Measurements from ENCODE around the gene LRP4.
"Not testable (repeated sequence)": the region's sequence is repeated elsewhere in the genome, so short reads cannot be mapped to it uniquely, and the experiment has no call there.

Gene LRP4

GRCh38 chr11:46944356-46945075 lies 26.2 kb upstream of the LRP4 start:
- no peak for TF ChIP-seq CTCF (IDR thresholded peaks at IDR 0.05; ENCODE audit: low read depth, low read length)
- no peak for DNase-seq (ENCODE audit: low read depth in 2 of 2)

GRCh38 chr11:46942172-46942571 lies 23.8 kb upstream of the LRP4 start:
- TF ChIP-seq CTCF (IDR thresholded peaks at IDR 0.05; ENCODE audit: low read depth, low read length), result no peak
- H3K4me3 ChIP-seq (replicated peaks in 1 of 2; ENCODE audit: low read depth in 2 of 2, low read length in 2 of 2), result no peak overlapping the region
- no peak for DNase-seq (ENCODE audit: low read depth in 2 of 2)

More at GRCh38 chr11:46944356-46945075, 26.2 kb upstream of the LRP4 start:
- no peak overlapping the region for H3K4me3 ChIP-seq (replicated peaks in 1 of 2; ENCODE audit: low read depth in 2 of 2, low read length in 2 of 2)

- no peak for TF ChIP-seq CTCF (IDR thresholded peaks at IDR 0.05; ENCODE audit: low read depth, low read length)
- H3K4me3 ChIP-seq (replicated peaks in 1 of 2; ENCODE audit: low read depth in 2 of 2, low read length in 2 of 2), result peak within 1 kb of the TSS; percentile 72 to 77
- peak; percentile 95 for DNase-seq (ENCODE audit: low read depth in 2 of 2)
Observed at GRCh38 chr11:46936138-46937110, 18.1 kb upstream of the LRP4 start, which contains the start of gene CSTPP1. CSTPP1 (plus strand) TSS chr11:46936761; CDS start chr11:46936806, 45 bp downstream.

GRCh38 chr11:46930089-46930488 lies 11.7 kb upstream of the LRP4 start:
- DNase-seq (ENCODE audit: low read depth in 2 of 2), result peak; percentile 51 to 61
- no peak overlapping the region for H3K4me3 ChIP-seq (replicated peaks in 1 of 2; ENCODE audit: low read depth in 2 of 2, low read length in 2 of 2)
- no peak for TF ChIP-seq CTCF (IDR thresholded peaks at IDR 0.05; ENCODE audit: low read depth, low read length)

GRCh38 chr11:46928701-46929100 lies 10.4 kb upstream of the LRP4 start:
- H3K4me3 ChIP-seq (replicated peaks in 1 of 2; ENCODE audit: low read depth in 2 of 2, low read length in 2 of 2); DNase-seq (ENCODE audit: low read depth in 2 of 2): not testable (repeated sequence)

- DNase-seq (ENCODE audit: low read depth in 2 of 2); H3K4me3 ChIP-seq (replicated peaks in 1 of 2; ENCODE audit: low read depth in 2 of 2, low read length in 2 of 2): not testable (repeated sequence)
Observed at GRCh38 chr11:46927928-46928327, 9.6 kb upstream of the LRP4 start.

GRCh38 chr11:46920755-46921154 lies 2.4 kb upstream of the LRP4 start:
- DNase-seq (ENCODE audit: low read depth in 2 of 2), result peak; percentile 88 to 98
- TF ChIP-seq CTCF (IDR thresholded peaks at IDR 0.05; ENCODE audit: low read depth, low read length), result no peak

More at GRCh38 chr11:46920755-46921154, 2.4 kb upstream of the LRP4 start:
- H3K4me3 ChIP-seq (replicated peaks in 1 of 2; ENCODE audit: low read depth in 2 of 2, low read length in 2 of 2), result no peak overlapping the region
